ENCODE results near the gene FRK. TPM values are rescaled to one million over a fixed set of nuclear protein-coding genes. Genes with fewer than 3 reads are reported as not detected.

Gene FRK
- total RNA-seq, 1 donor from 2014 or later, result 7.3 TPM

DNA sequence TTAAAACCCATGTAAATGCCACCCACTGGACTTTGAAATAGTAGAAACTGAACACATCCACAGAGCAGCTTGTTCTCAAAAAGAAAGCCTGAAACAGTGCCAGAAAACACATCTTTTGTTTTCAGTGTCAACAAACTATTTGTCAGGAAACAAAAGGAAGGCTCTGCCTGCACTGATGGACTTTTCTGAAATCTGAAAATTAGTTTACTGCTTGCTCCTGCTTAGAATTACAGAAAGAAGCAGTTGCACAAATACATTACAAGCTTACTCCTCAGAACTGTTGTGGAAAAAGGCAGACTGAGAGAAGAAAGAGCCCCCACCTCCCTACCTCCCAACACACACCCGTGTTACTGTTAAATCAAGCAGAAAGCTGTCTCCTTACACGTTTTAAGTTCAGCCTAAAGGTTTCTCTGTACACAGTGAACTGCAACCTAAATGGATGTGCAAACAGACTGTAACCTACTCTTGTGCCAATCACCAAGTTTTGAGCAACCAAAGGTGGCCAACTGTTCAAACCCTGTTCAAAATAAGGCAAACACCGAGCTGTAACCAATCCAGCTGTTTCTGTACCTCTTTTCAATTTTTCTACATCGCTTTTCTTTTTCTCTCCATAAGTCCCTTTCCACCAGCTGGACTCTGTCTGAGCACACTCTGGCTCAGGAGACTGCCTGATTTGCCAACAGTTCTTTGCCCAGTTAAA lies 43.7 kb downstream of the FRK start:
- DNase-seq (ENCODE audit: missing footprints), result no peak
- peak; percentile 73 for ATAC-seq
- intact Hi-C loops (cut with DNase I), result loop anchor here (10.0 kb wide), 1 partner anchor 198 kb away; no protein-coding TSS in a partner anchor

DNA sequence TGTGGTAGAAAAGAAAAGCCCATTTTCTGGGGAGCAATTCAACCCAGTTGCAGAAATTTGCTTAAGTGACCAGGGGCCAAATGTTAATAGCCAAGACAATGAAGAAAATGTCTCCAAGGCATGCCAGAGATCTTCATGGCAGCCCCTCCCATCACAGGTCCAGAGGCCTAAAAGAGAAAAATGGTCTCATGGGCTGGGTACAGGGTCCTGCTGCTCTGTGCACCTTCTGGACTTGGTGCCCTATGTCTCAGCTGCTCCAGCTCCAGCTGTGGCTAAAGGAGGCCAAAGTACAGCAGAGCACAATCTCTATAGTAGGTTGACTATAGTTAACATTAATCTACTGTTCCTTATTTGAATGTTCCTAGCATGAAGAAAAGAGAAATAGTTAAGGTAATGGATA lies 44.7 kb downstream of the FRK start:
- ATAC-seq, result no peak
- no peak for DNase-seq (ENCODE audit: missing footprints)
- intact Hi-C loops (cut with DNase I), result loop anchor here (10.0 kb wide), 1 partner anchor 199 kb away; no protein-coding TSS in a partner anchor

DNA sequence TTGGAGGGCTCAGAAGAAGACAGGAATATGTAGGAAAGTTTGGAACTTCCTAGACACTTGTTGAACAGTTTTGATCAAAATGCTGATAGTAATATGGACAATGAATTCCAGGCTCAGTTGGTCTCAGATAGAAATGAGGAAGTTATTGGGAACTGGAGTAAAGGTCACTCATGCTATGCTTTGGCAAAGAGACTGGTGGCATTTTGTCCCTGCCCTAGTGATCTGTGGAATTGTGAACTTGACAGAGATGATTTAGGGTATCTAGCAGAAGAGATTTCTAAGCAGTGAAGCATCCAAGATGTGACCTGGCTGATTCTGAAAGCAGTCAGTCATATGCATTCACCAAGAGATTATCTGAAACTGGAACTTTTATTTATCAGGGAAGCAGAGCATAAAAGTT lies 45.1 kb downstream of the FRK start:
- DNase-seq (ENCODE audit: missing footprints), result no peak
- intact Hi-C loops (cut with DNase I), result loop anchor here (10.0 kb wide), 1 partner anchor 199 kb away; no protein-coding TSS in a partner anchor
- ATAC-seq, result no peak

- DNase-seq (ENCODE audit: missing footprints) (no peak), ATAC-seq (no peak)
- intact Hi-C loops (cut with DNase I), result loop anchor here (10.0 kb wide), 1 partner anchor 202 kb away; no protein-coding TSS in a partner anchor
Measured at GRCh38 chr6:116012951-116013350, 47.7 kb downstream of the FRK start.

GRCh38 chr6:116012471-116012949 lies 48.2 kb downstream of the FRK start:
- intact Hi-C loops (cut with DNase I), result loop anchor here (10.0 kb wide), 1 partner anchor 202 kb away; no protein-coding TSS in a partner anchor
- ATAC-seq (no peak), DNase-seq (ENCODE audit: missing footprints) (peak; percentile 50)

DNA sequence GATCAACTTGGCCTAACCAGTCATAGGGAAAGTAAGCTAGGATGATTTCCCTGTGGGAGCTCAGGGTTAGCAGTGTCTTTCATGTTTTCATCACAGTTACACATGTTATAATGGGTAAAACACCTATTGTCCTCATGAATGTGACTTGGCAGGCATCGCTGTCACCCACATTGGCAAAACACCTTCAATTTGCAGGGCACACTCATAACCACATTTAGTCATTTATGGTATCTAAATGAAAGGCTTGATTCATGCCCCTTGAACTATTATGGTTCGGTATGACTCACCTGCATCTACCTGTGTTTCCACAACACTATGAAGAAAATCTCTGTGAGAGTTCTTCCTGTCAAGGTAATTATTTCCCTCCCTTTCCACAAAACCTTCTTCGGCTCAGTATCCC lies 49.2 kb downstream of the FRK start:
- intact Hi-C loops (cut with DNase I), result loop anchor here (10.0 kb wide), 1 partner anchor 203 kb away; no protein-coding TSS in a partner anchor
- DNase-seq (ENCODE audit: missing footprints) (no peak), ATAC-seq (no peak)

GRCh38 chr6:116010790-116011401 lies 49.8 kb downstream of the FRK start:
- ATAC-seq (peak; percentile 73), DNase-seq (ENCODE audit: missing footprints) (peak; percentile 79)
- intact Hi-C loops (cut with DNase I), result loop anchor here (10.0 kb wide), 1 partner anchor 204 kb away; no protein-coding TSS in a partner anchor

GRCh38 chr6:116010386-116010785 lies 50.3 kb downstream of the FRK start:
- intact Hi-C loops (cut with DNase I), result loop anchor here (10.0 kb wide), 1 partner anchor 204 kb away; no protein-coding TSS in a partner anchor

DNA sequence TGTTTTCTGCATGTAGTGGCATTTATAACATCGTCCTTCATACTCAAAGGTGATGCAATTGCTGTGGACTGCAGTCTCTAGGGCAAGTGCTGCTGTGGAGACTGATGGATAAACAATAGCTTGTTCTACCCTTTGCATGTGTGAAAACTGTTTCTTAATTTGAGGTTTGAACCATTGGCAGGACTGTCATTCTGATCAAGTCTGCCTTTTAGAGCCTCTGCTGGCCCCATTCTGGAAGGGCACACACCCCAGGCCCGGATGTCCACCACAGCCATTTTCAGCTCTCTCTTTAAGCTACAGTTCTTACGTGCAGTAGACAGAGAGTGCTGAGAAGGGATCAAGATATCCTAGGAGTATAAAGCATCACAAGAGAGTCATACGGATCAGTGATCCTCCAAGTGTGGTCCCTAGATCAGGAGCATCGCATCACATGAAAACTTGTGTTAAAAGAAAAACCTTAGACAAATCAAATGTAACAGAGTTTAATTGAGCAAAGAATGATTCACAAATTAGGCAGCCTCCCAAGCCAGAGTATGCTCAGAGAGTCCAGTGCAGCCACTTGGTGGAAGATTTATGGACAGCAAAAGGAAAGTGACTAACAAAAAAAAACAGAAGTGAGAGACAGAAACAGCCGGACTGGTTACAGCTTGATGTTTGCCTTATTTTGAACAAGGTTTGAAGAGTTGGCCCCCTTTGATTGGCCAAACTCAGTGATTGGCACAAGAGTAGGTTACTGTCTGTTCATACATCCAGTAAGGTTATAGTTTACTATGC lies 52.0 kb downstream of the FRK start:
- intact Hi-C loops (cut with DNase I), result loop anchor here (2.0 kb wide), 1 partner anchor 92 kb away; the partner anchor contains the start of gene NT5DC1
- DNase-seq (ENCODE audit: missing footprints) (peak; percentile 53), ATAC-seq (peak; percentile 83)

More at GRCh38 chr6:116010386-116010785, 50.3 kb downstream of the FRK start:
- DNase-seq (ENCODE audit: missing footprints) (no peak), ATAC-seq (no peak)

- no peak for DNase-seq (ENCODE audit: missing footprints)
- intact Hi-C loops (cut with DNase I), result no loop called here
- ATAC-seq, result peak; percentile 58
Measured at GRCh38 chr6:116004841-116005815, 55.6 kb downstream of the FRK start.

GRCh38 chr6:116003668-116004067 lies 57.0 kb downstream of the FRK start:
- intact Hi-C loops (cut with DNase I), result no loop called here
- no peak for ATAC-seq

DNA sequence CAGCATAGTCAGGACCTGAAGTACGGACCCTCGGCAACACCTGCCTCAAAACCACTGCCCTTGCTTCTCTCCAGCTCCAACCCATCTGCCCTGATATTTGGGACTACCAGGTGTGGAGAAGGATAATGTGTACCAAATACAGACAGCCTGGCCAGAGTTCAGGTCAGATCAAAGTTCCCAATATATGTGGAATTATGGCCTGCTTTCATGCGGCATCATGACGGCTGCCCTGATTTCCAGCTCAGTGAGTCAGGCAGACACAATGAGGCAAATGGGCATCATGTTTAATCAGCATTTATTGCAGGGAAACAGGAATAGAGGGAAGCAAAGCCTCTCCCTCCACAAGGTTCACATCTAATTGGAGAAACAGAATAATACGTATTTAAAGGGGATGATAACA lies 57.9 kb downstream of the FRK start:
- ATAC-seq, result no peak
- intact Hi-C loops (cut with DNase I), result no loop called here
- DNase-seq (ENCODE audit: missing footprints), result peak; percentile 37

More at GRCh38 chr6:116003668-116004067, 57.0 kb downstream of the FRK start:
- no peak for DNase-seq (ENCODE audit: missing footprints)

DNA sequence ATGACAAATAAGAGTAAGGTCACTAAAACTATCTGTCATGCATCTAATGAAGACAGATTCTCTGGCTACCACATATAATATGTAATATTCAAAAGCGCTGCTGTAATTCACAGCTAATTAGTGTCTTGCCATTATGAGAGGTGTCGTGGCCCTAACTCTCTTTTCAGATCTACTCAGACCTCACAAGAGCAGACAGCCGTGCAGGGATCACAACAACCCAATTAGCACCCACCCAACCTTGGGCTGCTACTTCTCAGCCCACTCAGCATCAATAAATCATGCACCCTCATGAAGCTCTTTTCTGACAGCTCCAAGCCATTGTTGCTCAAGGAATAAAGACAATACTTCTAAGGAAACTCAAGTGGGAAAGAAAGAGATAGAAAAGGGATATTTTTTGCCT lies 61.5 kb downstream of the FRK start:
- ATAC-seq, result no peak
- peak; percentile 27 for DNase-seq (ENCODE audit: missing footprints)
- intact Hi-C loops (cut with DNase I), result no loop called here

- DNase-seq (ENCODE audit: missing footprints), result no peak
- no peak for ATAC-seq
- intact Hi-C loops (cut with DNase I), result no loop called here
Measured at GRCh38 chr6:115997990-115998585, 62.6 kb downstream of the FRK start.

- intact Hi-C loops (cut with DNase I), result no loop called here
- no peak for ATAC-seq
- DNase-seq (ENCODE audit: missing footprints), result no peak
Measured at GRCh38 chr6:115986026-115986425, 74.7 kb downstream of the FRK start.

DNA sequence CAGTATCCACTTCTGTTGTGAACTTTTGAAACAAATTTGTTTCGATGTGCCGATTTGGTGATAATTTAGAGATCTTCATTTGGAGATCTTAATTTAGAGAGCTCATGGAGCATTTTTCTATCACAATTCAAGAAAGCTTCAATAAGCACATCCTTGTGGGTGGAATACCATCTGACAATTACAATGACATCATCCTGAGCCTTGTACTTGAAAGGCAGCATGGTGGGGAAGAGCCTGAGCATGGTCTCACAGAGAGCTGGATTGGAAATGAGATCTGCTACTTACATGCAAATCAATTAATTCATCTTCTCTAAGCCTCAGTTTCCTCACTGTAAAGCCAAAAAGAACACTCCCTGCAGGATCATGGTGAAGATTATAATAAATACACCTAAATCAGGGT lies 75.9 kb downstream of the FRK start:
- DNase-seq (ENCODE audit: missing footprints), result no peak
- intact Hi-C loops (cut with DNase I), result no loop called here
- ATAC-seq, result no peak

DNA sequence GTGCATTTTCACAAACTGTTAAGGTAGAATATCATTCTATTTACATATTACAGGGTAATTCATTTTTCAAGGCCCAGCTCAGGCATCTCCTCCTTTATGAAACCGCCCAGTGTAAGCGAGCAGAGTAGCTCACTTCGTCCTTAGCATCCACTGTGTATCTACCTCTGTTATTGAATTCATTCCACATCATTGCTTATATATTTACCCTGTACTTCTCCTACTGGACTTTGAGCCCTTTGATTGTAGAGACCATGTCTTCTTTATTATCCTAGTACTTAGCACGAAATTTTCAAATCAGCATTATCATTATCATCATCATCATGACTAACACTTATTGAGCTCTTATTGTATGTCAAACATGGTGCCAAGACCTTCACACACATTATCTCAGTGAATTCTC lies 76.7 kb downstream of the FRK start:
- intact Hi-C loops (cut with DNase I), result no loop called here
- ATAC-seq (no peak), DNase-seq (ENCODE audit: missing footprints) (no peak)

- intact Hi-C loops (cut with DNase I), result no loop called here
- DNase-seq (ENCODE audit: missing footprints), result no peak
- no peak for ATAC-seq
Measured at GRCh38 chr6:115982453-115982852, 78.2 kb downstream of the FRK start.
